Measurements from ENCODE around the gene COMMD2. TPM values are rescaled to one million over a fixed set of nuclear protein-coding genes. Genes with fewer than 3 reads are reported as not detected.

The COMMD2 gene
- total RNA-seq, 1 donor from 2014 or later, result 47.1 TPM

DNA sequence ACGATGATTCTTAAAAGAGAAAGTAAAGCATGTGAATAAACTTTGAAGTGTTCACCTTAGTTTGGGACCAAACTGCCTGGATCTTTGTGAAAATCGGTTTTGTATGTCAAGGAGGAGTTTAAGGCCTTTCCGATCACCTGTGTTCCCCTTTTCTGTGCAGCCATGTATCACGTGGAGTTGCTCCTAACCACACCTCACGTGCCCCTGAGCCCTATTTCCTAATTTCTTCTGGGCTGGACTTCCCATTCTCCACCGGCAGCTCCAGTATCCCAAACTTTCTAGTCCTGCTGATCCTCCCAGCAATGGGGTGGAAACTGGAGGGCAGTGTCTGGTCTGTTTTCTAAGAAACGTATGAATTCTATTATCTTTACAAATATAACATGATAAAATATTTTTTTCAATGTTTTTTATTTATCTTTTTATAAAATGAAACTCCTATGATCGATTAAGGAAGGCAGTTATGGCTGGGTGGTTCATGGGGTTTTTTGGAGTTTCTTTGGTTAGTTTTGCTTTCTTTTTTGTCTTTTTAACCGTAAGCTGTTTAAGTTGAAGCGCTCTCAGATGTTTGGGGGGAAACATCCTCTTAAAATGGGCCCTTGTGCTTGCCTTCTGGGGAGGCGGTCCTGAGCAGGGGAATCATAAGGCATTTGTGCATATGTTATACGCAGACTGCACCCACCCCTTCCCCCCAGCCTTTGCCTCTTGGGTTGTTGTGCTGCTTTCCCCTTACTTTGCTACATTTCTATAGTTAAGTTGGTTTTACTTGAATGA is 50.9 kb downstream of the COMMD2 start:
- no peak overlapping the region for H3K27ac Mint-ChIP-seq (ENCODE audit: unreplicated experiment)
- no peak for FAIRE-seq

More for the DNA sequence above, 50.9 kb downstream of the COMMD2 start:
- no peak overlapping the region for H3K4me3 ChIP-seq (ENCODE audit: insufficient read depth, low read depth, low read length)
- H3K9ac ChIP-seq (ENCODE audit: low read length), result no peak overlapping the region
- Mint-ChIP-seq H3K4me1 (ENCODE audit: low read depth, unreplicated experiment) (peaks cover 10% of the 10 kb centered on the region), H3K36me3 (ENCODE audit: low read depth, unreplicated experiment) (peaks cover 7% of the 10 kb centered on the region), H3K4me3 (ENCODE audit: unreplicated experiment) (no peak overlapping the region), H3K27me3 (ENCODE audit: low read depth, unreplicated experiment) (no peaks in the 10 kb centered on the region), H3K9me3 (ENCODE audit: unreplicated experiment) (peaks cover 16% of the 10 kb centered on the region)
- H4K20me1 ChIP-seq (ENCODE audit: insufficient read depth, low read length), result no peaks in the 10 kb centered on the region
- no peaks in the 10 kb centered on the region for H3K27me3 ChIP-seq (ENCODE audit: insufficient read depth, low read length)
- H3K79me2 ChIP-seq (ENCODE audit: insufficient read depth, low read length), result no peaks in the 10 kb centered on the region
- no peak for DNase-seq (ENCODE audit: low read depth)
- no peak overlapping the region for H2AFZ ChIP-seq (ENCODE audit: low read depth, low read length)
- H3K36me3 ChIP-seq (ENCODE audit: insufficient read depth, low read length), result no peaks in the 10 kb centered on the region
- TF ChIP-seq CTCF (IDR thresholded peaks at IDR 0.05; ENCODE audit: insufficient read depth, low read depth, low read length), result no peak
- TF ChIP-seq EZH2 (IDR thresholded peaks at IDR 0.05; ENCODE audit: insufficient read depth, low read length), result no peak
- H3K4me2 ChIP-seq (ENCODE audit: low read length), result no peak overlapping the region
- no peak overlapping the region for H3K27ac ChIP-seq (ENCODE audit: low read depth, low read length)
- peaks cover 10% of the 10 kb centered on the region for H3K4me1 ChIP-seq (ENCODE audit: insufficient read depth, low read length)
- peaks cover 11% of the 10 kb centered on the region for H3K9me3 ChIP-seq (ENCODE audit: insufficient read depth, low read depth, low read length)

Other genes with a start within 250 kb of the COMMD2 start
- 94.3 and 105 TPM in 2 replicates for gene WWTR1, start 94.5 kb downstream of the COMMD2 start, total RNA-seq
- gene ANKUB1, start 40.1 kb upstream of the COMMD2 start, total RNA-seq, result not detected in 2 replicates
- gene RNF13, start 60.7 kb upstream of the COMMD2 start, total RNA-seq, result 44.2 and 49.9 TPM in 2 replicates
- 172 and 179 TPM in 2 replicates for gene PFN2, start 218.4 kb upstream of the COMMD2 start, total RNA-seq

Measured in astrocyte (in vitro differentiated cells and primary cell).